Tibial nerve (tissue), 4 donors: ENCODE measurements around the gene SULF2. TPM values are rescaled to one million over a fixed set of nuclear protein-coding genes. Genes with fewer than 3 reads are reported as not detected.

Experiments
- DNase-seq, 2 donors: peaks; one replicate each; pipeline ENCODE4 v3.0.0-alpha.2; 2019; ENCODE audit warnings: low spot score in 2 of 2
- H3K27ac ChIP-seq, 4 donors: fragments of 200-600 bp; sonication (generic) in 3 of 4; one replicate each; pipeline ENCODE4 v1.5.1; 2017 to 2019; ENCODE audit warnings: mild to moderate bottlenecking in 1 of 4
- H3K27me3 ChIP-seq, 2 donors: fragments of 200-600 bp; sonication (generic) in 1 of 2; one replicate each; pipeline versions ENCODE4 v1.5.1 to v1.6.0; 2017 to 2019
- H3K36me3 ChIP-seq, 3 donors: fragments of 200-600 bp; sonication (generic); one replicate each; pipeline ENCODE4 v1.5.1; 2018 to 2019
- H3K4me1 ChIP-seq, 4 donors: fragments of 200-600 bp; sonication (generic) in 3 of 4; one replicate each; pipeline ENCODE4 v1.5.1; 2017 to 2019
- H3K4me3 ChIP-seq, 4 donors: fragments of 200-600 bp; sonication (generic) in 3 of 4; one replicate each; pipeline ENCODE4 v1.5.1; 2017 to 2019; ENCODE audit warnings: mild to moderate bottlenecking in 1 of 4, moderate library complexity in 1 of 4
- H3K9me3 ChIP-seq, 4 donors: fragments of 200-600 bp; sonication (generic) in 3 of 4; one replicate each; pipeline ENCODE4 v1.5.1; 2017 to 2019
- CTCF ChIP-seq, 5 experiments: fragments of 200-600 bp in 3 of 5; fragments of 450-650 bp in 2 of 5; sonication (generic) in 3 of 5; IDR thresholded peaks; one replicate each; pipeline ENCODE4 v1.5.1; 2016 to 2019; ENCODE audit warnings: antibody characterized with exemption in 5 of 5, mild to moderate bottlenecking in 3 of 5, moderate library complexity in 2 of 5
- EP300 ChIP-seq, 2 donors: sonication (generic); formaldehyde crosslinking; IDR thresholded peaks; one replicate each; pipeline ENCODE4 v1.6.1; 2017; ENCODE audit warnings: antibody characterized with exemption in 2 of 2, mild to moderate bottlenecking in 1 of 2
- POLR2A ChIP-seq, 2 donors: fragments of 450-650 bp; IDR thresholded peaks; one replicate each; pipeline ENCODE4 v1.6.1; 2017; ENCODE audit warnings: antibody characterized with exemption in 2 of 2, mild to moderate bottlenecking in 2 of 2, moderate library complexity in 2 of 2
- WGBS, 2 donors: methylation state at CpG; one replicate each; pipeline ENCODE4 v1.1.5; 2018; 5-methylcytosine and 5-hydroxymethylcytosine counted together
- total RNA-seq, 4 donors: library from RNA; depleted of rRNA; stranded (reverse); fragments of >200 nt; gene quantifications; one replicate each; pipeline ENCODE4 v1.1.0, GENCODE V29; 2016

The SULF2 gene
- total RNA-seq, 4 donors from 2014 or later = 40.9 to 75.3 (median 59.8) TPM

GRCh38 chr20:47815866-47816265 is 30.6 kb upstream of the SULF2 start:
- no peak overlapping the region for H3K4me3 ChIP-seq
- 66 to 81% methylated on average over 5 of the region's 5 CpGs for WGBS, 2 donors
- H3K36me3 ChIP-seq = no peaks in the 10 kb centered on the region
- H3K9me3 ChIP-seq = peaks cover 0 to 26% (median 0%) of the 10 kb centered on the region in 4 donors
- TF ChIP-seq POLR2A (IDR thresholded peaks at IDR 0.05) = no peak
- no peak for TF ChIP-seq CTCF (IDR thresholded peaks at IDR 0.05)
- no peak for TF ChIP-seq EP300 (IDR thresholded peaks at IDR 0.05)
- H3K27ac ChIP-seq = no peak overlapping the region
- no peaks in the 10 kb centered on the region for H3K4me1 ChIP-seq
- H3K27me3 ChIP-seq = peaks cover 0 to 31% of the 10 kb centered on the region in 2 donors
- no peak for DNase-seq

- no peaks in the 10 kb centered on the region for H3K36me3 ChIP-seq
- no peak for DNase-seq
- H3K4me3 ChIP-seq = no peak overlapping the region
- TF ChIP-seq POLR2A (IDR thresholded peaks at IDR 0.05) (no peak), CTCF (IDR thresholded peaks at IDR 0.05) (no peak), EP300 (IDR thresholded peaks at IDR 0.05) (no peak)
- H3K4me1 ChIP-seq = peaks cover 0 to 1% (median 0%) of the 10 kb centered on the region in 4 donors
- H3K9me3 ChIP-seq = peaks cover 0 to 26% (median 0%) of the 10 kb centered on the region in 4 donors
- peaks cover 0 to 33% of the 10 kb centered on the region in 2 donors for H3K27me3 ChIP-seq
- 82 to 87% methylated on average over 3 of the region's 3 CpGs for WGBS, 2 donors
- H3K27ac ChIP-seq = no peak overlapping the region
Measured at GRCh38 chr20:47815416-47815806, 30.1 kb upstream of the SULF2 start.

GRCh38 chr20:47814632-47815415 is 29.5 kb upstream of the SULF2 start:
- DNase-seq = no peak
- Histone ChIP-seq H3K4me3 (no peak overlapping the region), H3K27ac (no peak overlapping the region), H3K27me3 (peaks cover 0 to 39% of the 10 kb centered on the region in 2 donors), H3K36me3 (no peaks in the 10 kb centered on the region), H3K4me1 (peaks cover 0 to 7% (median 0%) of the 10 kb centered on the region in 4 donors), H3K9me3 (peaks cover 0 to 26% (median 0%) of the 10 kb centered on the region in 4 donors)
- no peak for TF ChIP-seq CTCF (IDR thresholded peaks at IDR 0.05)
- TF ChIP-seq EP300 (IDR thresholded peaks at IDR 0.05) = no peak
- no peak for TF ChIP-seq POLR2A (IDR thresholded peaks at IDR 0.05)
- 78% methylated on average over 4 of the region's 4 CpGs for WGBS, 2 donors

GRCh38 chr20:47810721-47811347 is 25.6 kb upstream of the SULF2 start:
- TF ChIP-seq POLR2A (IDR thresholded peaks at IDR 0.05) (no peak), EP300 (IDR thresholded peaks at IDR 0.05) (no peak), CTCF (IDR thresholded peaks at IDR 0.05) (no peak)
- no peak for DNase-seq
- H3K4me1 ChIP-seq = peaks cover 0 to 10% (median 0%) of the 10 kb centered on the region in 4 donors
- no peaks in the 10 kb centered on the region for H3K36me3 ChIP-seq
- no peak overlapping the region for H3K27ac ChIP-seq
- no peak overlapping the region for H3K4me3 ChIP-seq
- H3K27me3 ChIP-seq = peaks cover 0 to 37% of the 10 kb centered on the region in 2 donors
- H3K9me3 ChIP-seq = peaks cover 0 to 26% (median 0%) of the 10 kb centered on the region in 4 donors
- WGBS, 2 donors = 64 to 72% methylated on average over 15 to 18 of the region's 18 CpGs

GRCh38 chr20:47810116-47810677 is 24.9 kb upstream of the SULF2 start:
- Histone ChIP-seq H3K4me3 (no peak overlapping the region), H3K27me3 (peaks cover 0 to 39% of the 10 kb centered on the region in 2 donors), H3K4me1 (peaks cover 0 to 10% (median 0%) of the 10 kb centered on the region in 4 donors), H3K27ac (no peak overlapping the region), H3K9me3 (peaks cover 0 to 26% (median 0%) of the 10 kb centered on the region in 4 donors), H3K36me3 (no peaks in the 10 kb centered on the region)
- TF ChIP-seq EP300 (IDR thresholded peaks at IDR 0.05) = no peak
- TF ChIP-seq POLR2A (IDR thresholded peaks at IDR 0.05) = no peak
- no peak for TF ChIP-seq CTCF (IDR thresholded peaks at IDR 0.05)
- WGBS, 2 donors = 41 to 51% methylated on average over 6 of the region's 6 CpGs
- no peak for DNase-seq
